HG02588 (cell line): Measurements from ENCODE around the gene KCNIP3.

ENCODE experiments used
- ATAC-seq: cut with Tn5 transposase; IDR thresholded peaks from one replicate; pipeline ENCODE4 v1.9.1; 2021; ENCODE audit warnings: mild to moderate bottlenecking, moderate library complexity; ENCODE audit not compliant: unreplicated experiment

The KCNIP3 gene

GRCh38 chr2:95312543-95313201 lies 15.5 kb downstream of the KCNIP3 start:
- ATAC-seq = no peak

GRCh38 chr2:95313296-95314131 lies 16.4 kb downstream of the KCNIP3 start:
- no peak for ATAC-seq

GRCh38 chr2:95314598-95314963 lies 17.4 kb downstream of the KCNIP3 start:
- no peak for ATAC-seq

GRCh38 chr2:95314964-95315611 lies 17.9 kb downstream of the KCNIP3 start:
- no peak for ATAC-seq

GRCh38 chr2:95315801-95316411 lies 18.8 kb downstream of the KCNIP3 start:
- ATAC-seq = no peak

- ATAC-seq = no peak
These were observed 19.4 kb downstream of the KCNIP3 start for GRCh38 chr2:95316466-95317122.

GRCh38 chr2:95317123-95317500 lies 20.0 kb downstream of the KCNIP3 start:
- no peak for ATAC-seq

- no peak for ATAC-seq
These were observed 20.7 kb downstream of the KCNIP3 start for GRCh38 chr2:95317665-95318425.

GRCh38 chr2:95318431-95319220 lies 21.5 kb downstream of the KCNIP3 start:
- ATAC-seq = no peak

- ATAC-seq = no peak
These were observed 22.6 kb downstream of the KCNIP3 start for GRCh38 chr2:95319481-95320343.

GRCh38 chr2:95320344-95320712 lies 23.2 kb downstream of the KCNIP3 start:
- ATAC-seq = no peak

GRCh38 chr2:95320986-95321767 lies 24.0 kb downstream of the KCNIP3 start:
- ATAC-seq = no peak

GRCh38 chr2:95323347-95324155 lies 26.4 kb downstream of the KCNIP3 start:
- no peak for ATAC-seq

GRCh38 chr2:95325026-95325425 lies 27.9 kb downstream of the KCNIP3 start:
- ATAC-seq = no peak

- no peak for ATAC-seq
These were observed 28.7 kb downstream of the KCNIP3 start for GRCh38 chr2:95325590-95326432.
